GM21528 (cell line): ENCODE data around the gene CDCA5.
A peak's percentile ranks its signal among the peaks of the same experiment; 100 is the strongest.

ENCODE experiments used
- ATAC-seq: cut with Tn5 transposase; IDR thresholded peaks from one replicate; pipeline ENCODE4 v1.9.1; 2021; ENCODE audit warnings: mild to moderate bottlenecking, moderate library complexity; ENCODE audit not compliant: unreplicated experiment, low FRiP score

The CDCA5 gene

GRCh38 chr11:65053827-65054508 is 29.9 kb downstream of the CDCA5 start:
- ATAC-seq = no peak

- no peak for ATAC-seq
Measured at GRCh38 chr11:65051398-65051858, 32.4 kb downstream of the CDCA5 start.

DNA sequence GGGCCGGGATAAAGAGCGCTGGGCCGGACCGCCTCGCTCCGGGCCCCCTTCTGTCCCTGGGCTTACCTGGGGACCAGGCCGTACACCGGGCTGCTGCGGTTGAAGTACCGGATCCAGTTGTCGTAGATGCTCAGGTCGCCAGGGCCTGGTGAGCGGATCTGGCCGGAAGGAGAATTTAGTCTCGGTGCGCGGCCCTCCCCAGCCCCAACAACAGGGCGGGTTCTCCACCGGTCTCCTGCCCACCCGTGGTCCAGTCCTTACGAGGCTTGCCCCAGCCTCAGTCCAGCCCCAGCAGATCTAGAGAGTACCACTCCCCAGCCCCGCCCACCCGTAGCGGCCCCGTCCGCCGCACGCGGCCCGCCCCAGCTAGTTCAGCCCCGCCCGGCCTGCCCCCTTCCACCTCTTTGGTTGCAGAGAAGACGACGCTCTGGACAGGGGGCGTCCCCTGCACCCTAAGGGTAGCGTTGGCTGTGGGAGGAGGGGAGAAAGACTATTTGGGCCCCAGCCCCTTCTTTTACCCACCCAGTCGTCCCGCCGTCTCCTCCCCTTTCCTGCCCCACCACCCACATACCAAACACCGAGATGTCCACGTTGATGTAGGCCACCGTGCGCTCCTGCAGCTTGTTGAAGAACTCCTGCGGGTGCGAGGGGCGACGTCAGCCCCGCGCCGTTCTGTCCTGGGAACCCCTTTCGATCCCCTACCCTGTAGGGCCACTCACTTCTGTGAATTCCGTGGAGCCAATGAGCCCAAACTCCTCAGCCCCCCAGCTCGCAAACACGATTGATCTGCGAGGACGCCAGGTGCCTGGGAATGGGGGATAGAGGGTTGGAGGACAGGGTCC is 36.0 kb downstream of the CDCA5 start:
- no peak for ATAC-seq

DNA sequence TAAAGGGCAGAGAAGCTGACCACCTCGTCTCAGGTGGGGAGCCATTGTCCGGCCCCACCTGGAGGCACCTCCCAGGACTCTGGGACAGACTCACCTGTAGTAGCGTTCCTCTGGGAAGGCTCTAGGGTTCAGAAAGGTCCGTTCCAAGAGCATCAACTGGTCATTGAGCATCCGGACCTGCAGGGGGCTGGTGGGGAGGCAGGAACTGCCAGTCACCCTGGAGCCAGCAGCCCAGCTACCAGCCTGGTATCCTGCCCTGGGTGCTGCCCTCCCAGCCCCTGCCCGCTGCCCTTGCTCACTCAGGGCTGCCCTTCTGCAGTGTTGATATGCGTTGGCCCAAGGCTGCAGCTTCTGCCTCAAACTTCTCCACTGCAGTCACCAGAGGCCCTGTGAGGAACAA is 38.1 kb downstream of the CDCA5 start:
- ATAC-seq = no peak

DNA sequence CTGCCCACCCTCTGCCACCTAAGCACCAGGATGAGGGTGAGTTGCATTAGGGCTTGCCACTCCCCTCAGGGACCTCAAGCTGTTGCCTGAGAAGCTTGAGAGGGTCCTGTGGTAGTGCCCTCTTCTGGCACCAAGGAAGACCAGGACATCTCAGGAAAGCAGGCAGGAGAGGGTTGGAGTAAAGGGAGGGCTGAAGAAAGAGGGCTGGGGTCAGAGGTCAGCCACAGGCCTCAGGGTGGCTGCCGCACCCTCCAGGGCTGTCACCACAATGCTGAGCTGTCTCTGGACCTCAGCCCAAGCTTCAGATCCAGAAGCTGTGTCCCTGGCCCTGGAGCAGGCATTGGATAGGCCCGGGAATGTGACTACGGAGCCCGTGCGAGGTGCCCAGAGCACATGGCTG is 38.8 kb downstream of the CDCA5 start:
- no peak for ATAC-seq

DNA sequence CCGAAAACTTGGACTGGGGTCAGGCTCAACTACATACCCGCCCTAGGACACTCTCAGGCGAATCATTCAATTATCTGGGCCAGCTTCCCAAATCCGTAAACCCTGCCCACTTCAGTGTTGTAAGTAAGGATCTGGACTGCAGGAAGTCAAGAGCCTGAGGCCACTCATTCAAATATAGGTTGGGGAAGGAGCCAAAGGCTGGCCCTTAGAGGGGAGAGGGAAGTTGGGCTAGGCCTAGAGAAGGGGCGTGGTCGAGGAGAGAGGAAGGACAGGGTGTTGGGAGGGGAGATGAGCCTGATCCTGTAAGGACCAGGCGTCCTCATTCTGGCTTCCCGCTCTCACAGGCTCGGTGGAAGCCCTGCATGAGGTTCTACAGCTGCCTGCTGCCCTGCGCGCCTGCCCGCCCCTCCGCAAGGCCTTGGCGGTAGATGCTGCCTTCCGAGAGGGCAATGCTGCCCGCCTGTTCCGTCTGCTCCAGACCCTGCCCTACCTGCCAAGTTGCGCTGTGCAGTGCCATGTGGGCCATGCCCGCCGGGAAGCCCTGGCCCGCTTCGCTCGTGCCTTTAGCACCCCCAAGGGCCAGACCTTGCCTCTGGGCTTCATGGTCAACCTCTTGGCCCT is 39.8 kb downstream of the CDCA5 start:
- ATAC-seq = no peak

- ATAC-seq = no peak
Measured at GRCh38 chr11:65042891-65043290, 40.9 kb downstream of the CDCA5 start.

GRCh38 chr11:65040847-65041622 is 42.8 kb downstream of the CDCA5 start, which contains the start of gene SAC3D1:
SAC3D1 (plus strand) TSS chr11:65041210; CDS start chr11:65041293, 83 bp downstream.
- ATAC-seq = peak; percentile 76

GRCh38 chr11:65040520-65040846 is 43.4 kb downstream of the CDCA5 start:
- ATAC-seq = no peak

DNA sequence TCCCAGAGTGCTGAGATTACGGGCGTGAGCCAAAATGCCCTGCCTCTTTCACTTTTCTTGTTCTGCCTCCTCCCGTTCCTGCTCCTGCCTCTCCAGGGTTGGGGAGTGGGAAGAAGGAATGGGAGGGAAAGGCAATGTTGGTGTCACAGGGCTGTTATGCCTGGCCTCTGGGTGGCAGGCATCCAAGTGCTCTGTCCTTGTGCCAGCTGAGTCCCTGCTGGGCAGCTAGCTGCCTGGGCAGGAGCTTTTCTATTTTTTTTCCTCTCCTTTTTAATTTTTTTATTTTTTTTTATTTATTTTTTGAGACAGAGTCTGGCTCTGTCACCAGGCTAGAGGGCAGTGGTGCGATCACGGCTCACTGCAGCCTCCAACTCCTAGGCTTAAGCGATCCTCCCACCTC is 46.9 kb downstream of the CDCA5 start:
- ATAC-seq = no peak

- no peak for ATAC-seq
Measured at GRCh38 chr11:65035579-65035978, 48.3 kb downstream of the CDCA5 start.

DNA sequence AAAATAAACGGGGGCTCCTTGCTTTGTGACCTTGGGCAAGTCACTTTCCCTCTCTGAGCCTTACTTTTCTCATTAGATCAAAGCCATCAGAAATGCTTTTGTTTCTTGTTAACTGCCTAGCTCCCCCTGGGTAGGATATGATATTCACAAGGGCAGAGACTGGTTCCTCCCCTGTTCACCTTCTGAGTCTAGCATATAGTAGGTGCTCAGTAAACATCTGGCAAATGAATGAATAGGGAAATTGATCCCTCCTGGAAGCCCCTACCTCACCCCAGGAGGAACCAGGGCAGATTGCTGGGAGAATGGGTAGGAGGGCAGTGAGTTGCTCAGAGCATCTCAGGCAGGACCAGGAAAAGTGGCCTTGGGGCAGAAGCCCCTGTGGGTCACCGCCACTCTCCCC is 49.4 kb downstream of the CDCA5 start:
- ATAC-seq = no peak

GRCh38 chr11:65032216-65032615 is 51.6 kb downstream of the CDCA5 start:
- ATAC-seq = no peak
